Erythroblast (primary cell): ENCODE data around the gene EPB41L4B.

Experiments used
- GATA1 ChIP-seq: IDR thresholded peaks from 2 replicates; pipeline ENCODE4 v1.6.1; 2011; ENCODE audit warnings: low read depth, mild to moderate bottlenecking, control low read depth, low read length, moderate library complexity
- POLR2A ChIP-seq: IDR thresholded peaks from 2 replicates; pipeline ENCODE4 v1.6.1; 2011; ENCODE audit warnings: mild to moderate bottlenecking, low read length

- TF ChIP-seq POLR2A (no peak), GATA1 (no peak)
Observed at GRCh38 chr9:109167716-109168115, 153.1 kb downstream of the EPB41L4B start.
